Ectodermal cell (in vitro differentiated cells): ENCODE data around the gene SERPINB1.
A peak's percentile ranks its signal among the peaks of the same experiment; 100 is the strongest.

Source experiments
- H3K27ac ChIP-seq: 2 replicates; pipeline ENCODE4 v1.7.0; 2013; ENCODE audit warnings: mild to moderate bottlenecking, low read depth, low read length; ENCODE audit not compliant: insufficient read depth, poor library complexity, severe bottlenecking
- H3K27me3 ChIP-seq: 2 replicates; pipeline ENCODE4 v1.7.0; 2013; ENCODE audit warnings: mild to moderate bottlenecking, low read length; ENCODE audit not compliant: insufficient read depth, control insufficient read depth, poor library complexity, severe bottlenecking
- H3K36me3 ChIP-seq: one replicate; pipeline ENCODE4 v1.7.0; 2013; ENCODE audit warnings: low read length; ENCODE audit not compliant: control insufficient read depth, insufficient read depth
- H3K4me1 ChIP-seq: one replicate; pipeline ENCODE4 v1.7.0; 2013; ENCODE audit warnings: low read length; ENCODE audit not compliant: control insufficient read depth, insufficient read depth
- H3K4me3 ChIP-seq: 2 replicates; pipeline ENCODE4 v1.7.0; 2013; ENCODE audit warnings: low read depth, low read length, control low read depth; ENCODE audit not compliant: insufficient read depth
- H3K9me3 ChIP-seq: 2 replicates; pipeline ENCODE4 v1.7.0; 2013; ENCODE audit warnings: mild to moderate bottlenecking, low read length, moderate library complexity; ENCODE audit not compliant: control insufficient read depth
- WGBS, 2 experiments: methylation state at CpG; one replicate each; pipeline ENCODE4 v1.1.7; 2013; ENCODE audit warnings: missing lambda C conversion rate in 2 of 2; 5-methylcytosine and 5-hydroxymethylcytosine counted together

The SERPINB1 gene

DNA sequence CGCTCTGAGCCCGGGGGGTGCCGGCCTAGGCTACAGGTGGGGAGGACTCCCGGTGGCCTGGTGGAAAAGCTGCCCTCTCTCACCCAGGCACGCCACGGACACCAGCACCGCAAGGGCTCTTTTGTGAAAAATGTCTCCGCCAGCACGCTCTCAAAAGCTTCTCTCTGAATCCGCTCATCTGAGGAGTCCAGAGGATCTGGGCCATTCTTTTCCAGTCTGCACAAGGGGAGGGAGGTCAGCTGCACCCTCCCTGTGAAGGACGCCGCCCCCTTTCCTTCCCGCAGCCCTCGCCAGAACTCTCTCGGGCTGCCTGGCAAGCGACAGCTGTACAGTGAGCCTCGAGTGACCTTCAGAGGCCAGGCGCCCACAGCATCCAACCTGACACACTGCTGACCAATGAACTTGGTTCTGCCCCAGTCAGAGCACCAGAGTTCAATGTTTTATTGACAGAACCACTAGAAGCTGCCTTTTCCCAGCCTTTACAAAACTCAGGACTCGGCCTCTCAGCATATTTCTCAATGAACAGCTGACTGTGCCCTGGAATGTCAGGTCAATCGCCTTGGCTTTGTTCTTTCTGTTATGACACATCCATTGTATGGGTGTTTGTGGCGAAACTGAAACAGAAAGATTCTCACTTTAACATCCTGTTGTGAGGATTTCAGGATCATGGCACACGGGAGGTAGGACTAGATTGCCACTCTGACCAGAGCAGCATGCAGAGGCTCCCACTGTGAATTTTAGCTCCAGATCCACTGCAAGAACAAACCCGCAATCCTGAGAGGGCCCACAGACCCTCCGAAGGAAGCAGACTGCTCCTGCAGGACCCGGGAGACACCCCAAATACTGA lies 34.8 kb upstream of the SERPINB1 start:
- Histone ChIP-seq H3K9me3 (no peaks in the 10 kb centered on the region), H3K4me1 (peaks cover 23% of the 10 kb centered on the region), H3K27me3 (peaks cover 30% of the 10 kb centered on the region), H3K4me3 (peak overlapping the region; percentile 63), H3K27ac (peak overlapping the region; percentile 55), H3K36me3 (no peaks in the 10 kb centered on the region)
- WGBS, 2 experiments = 12 to 16% methylated on average over 24 to 25 of the region's 25 CpGs

DNA sequence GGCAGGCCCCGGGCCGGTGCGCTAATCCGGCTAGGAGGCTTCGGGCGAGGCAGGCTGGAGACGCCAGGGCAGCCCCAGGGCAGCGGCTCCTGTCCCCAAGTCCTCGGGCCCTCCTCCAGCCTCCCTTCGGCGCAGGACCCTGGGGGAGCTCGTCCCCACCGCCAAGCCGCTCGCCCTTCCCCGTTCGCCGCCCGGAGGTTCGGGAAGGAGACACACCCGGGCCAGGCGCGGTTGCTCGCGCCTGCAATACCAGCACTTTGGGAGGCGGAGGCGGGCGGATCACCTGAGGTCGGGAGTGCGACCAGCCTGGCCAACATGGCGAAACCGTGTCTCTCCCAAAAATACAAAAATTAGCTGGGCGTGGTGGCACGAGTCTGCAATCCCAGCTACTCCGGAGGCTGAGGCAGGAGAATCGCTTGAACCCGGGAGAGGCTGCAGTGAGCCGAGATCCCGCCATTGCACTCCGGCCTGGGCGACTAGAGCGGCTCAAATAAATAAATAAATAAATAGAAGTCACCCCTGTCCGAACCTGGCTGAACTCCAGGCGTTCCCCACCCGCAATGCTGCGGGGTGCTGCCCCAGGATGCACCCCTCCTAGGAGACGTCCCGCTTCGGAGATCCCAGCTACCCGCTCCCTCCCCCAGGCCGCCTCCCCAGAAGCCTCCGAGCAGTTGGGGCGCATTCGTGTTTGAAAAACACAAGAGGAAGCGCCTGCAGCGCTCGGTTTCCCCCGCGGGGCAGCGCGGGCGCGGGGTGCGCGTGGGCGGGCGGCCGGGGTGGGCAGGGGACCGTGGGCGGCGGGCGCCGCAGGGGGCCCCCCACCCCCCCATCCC lies 33.9 kb upstream of the SERPINB1 start:
- Histone ChIP-seq H3K9me3 (no peaks in the 10 kb centered on the region), H3K27ac (no peak overlapping the region), H3K4me3 (peak overlapping the region; percentile 63), H3K36me3 (no peaks in the 10 kb centered on the region), H3K27me3 (peaks cover 30% of the 10 kb centered on the region), H3K4me1 (peaks cover 23% of the 10 kb centered on the region)
- 1 to 2% methylated on average over 65 to 66 of the region's 73 CpGs for WGBS, 2 experiments

DNA sequence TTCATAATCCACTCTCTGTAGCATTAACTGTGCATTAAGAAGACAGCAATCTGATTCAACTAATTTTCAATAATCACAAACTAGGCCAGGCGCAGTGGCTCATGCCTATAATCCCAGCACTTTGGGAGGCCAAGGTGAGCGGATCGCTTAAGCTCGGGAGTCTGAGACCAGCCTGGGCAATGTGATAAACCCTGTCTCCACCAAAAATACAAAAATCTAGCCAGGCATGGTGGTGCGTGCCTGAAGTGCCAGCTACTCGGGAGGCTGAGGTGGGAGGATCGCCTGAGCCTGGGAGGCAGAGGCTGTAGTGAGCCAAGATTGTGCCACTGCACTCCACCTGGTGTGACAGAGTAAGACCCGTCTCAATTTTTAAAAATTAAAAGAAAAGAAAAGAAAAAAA lies 32.0 kb upstream of the SERPINB1 start:
- H3K27me3 ChIP-seq = peaks cover 30% of the 10 kb centered on the region
- peaks cover 23% of the 10 kb centered on the region for H3K4me1 ChIP-seq
- H3K9me3 ChIP-seq = no peaks in the 10 kb centered on the region
- 83 to 89% methylated on average over 7 to 8 of the region's 8 CpGs for WGBS, 2 experiments
- H3K36me3 ChIP-seq = no peaks in the 10 kb centered on the region
- no peak overlapping the region for H3K27ac ChIP-seq
- H3K4me3 ChIP-seq = no peak overlapping the region

DNA sequence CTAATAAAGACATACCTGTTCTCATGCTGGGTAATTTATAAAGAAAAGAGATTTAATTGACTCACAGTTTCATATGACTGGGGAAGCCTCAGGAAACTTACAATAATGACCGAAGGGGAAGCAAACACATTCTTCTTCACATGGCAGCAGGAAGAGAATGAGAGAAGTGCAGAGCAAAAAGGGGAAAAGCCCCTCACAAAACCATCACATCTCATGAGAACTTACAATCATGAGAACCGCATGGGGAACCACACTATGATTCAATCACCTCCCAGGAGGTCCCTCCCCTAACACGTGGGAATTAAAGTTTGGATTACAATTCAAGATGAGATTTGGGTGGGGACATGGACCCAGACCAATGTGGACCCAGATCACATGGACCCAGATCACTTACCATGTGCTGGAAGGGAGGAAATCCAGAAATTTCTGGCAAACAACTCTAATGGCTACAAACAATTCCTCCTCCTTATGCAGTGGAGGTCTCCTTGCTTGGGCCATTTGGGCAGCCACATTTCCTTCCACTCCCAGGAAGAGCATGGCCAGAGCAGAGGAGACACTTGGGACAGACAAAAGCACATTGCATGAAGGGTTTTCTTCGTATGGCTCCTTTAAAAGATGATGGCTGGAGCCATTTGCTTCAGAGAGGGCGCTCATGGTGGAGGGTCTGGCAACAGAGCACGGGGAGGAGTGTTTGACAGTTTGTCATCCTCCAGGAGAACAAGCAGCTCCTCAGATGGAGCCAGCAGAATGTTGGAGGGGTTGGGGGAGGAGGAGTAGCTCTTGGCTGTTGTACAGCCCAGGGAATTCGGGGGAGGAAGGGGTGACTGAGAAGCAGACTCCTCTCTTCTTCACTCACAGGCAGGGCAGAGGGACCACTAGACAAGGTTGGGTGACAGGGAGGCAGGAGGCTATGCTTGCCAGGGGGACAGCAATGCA lies 31.0 kb upstream of the SERPINB1 start:
- WGBS, 2 experiments = 86 to 87% methylated on average over 7 of the region's 7 CpGs
- Histone ChIP-seq H3K4me3 (no peak overlapping the region), H3K27me3 (peaks cover 30% of the 10 kb centered on the region), H3K4me1 (peaks cover 18% of the 10 kb centered on the region), H3K9me3 (no peaks in the 10 kb centered on the region), H3K27ac (no peak overlapping the region), H3K36me3 (no peaks in the 10 kb centered on the region)

DNA sequence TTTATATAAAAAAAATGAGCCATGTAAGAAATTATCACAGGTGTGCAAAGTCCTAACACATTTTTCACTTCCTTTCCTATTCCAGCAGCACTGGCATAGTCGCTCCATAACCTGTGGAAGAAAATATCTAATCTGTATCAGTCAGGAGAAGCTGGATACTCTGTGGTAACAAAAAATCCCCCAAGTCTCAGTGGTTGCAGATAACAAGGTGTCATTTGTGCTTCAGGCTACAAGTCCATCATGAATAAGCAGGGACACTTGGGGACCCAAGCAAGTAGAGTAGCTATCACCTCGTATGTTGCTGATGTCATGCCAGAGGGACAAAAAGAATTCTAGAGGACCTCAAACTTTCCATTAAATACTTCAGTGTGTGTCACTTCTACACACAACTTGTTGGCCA lies 30.3 kb upstream of the SERPINB1 start:
- H3K27ac ChIP-seq = no peak overlapping the region
- H3K4me1 ChIP-seq = peaks cover 11% of the 10 kb centered on the region
- no peaks in the 10 kb centered on the region for H3K9me3 ChIP-seq
- no peak overlapping the region for H3K4me3 ChIP-seq
- H3K27me3 ChIP-seq = peaks cover 27% of the 10 kb centered on the region
- H3K36me3 ChIP-seq = no peaks in the 10 kb centered on the region
- WGBS, 2 experiments = 92 to 97% methylated on average over 2 of the region's 2 CpGs

DNA sequence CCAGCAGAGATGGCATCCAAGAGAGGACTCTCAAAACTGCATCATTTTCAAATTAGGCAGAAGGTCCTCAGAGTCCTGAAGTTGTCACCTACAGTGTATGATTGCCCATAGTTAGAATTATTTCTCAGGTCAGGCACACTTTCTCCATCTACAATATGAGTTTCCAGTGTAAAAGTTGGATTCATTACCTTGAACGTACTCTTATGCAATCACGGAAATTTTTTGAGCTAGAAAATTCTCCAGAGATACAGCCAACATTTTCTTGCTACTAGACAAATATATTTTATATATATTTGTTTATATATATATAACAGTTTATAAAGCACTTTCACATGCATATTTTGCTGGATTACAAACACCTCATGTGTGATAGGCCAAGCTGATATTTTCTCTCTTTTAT lies 29.4 kb upstream of the SERPINB1 start:
- H3K4me1 ChIP-seq = peaks cover 4% of the 10 kb centered on the region
- no peaks in the 10 kb centered on the region for H3K36me3 ChIP-seq
- H3K4me3 ChIP-seq = no peak overlapping the region
- H3K27me3 ChIP-seq = peaks cover 19% of the 10 kb centered on the region
- no peak overlapping the region for H3K27ac ChIP-seq
- H3K9me3 ChIP-seq = no peaks in the 10 kb centered on the region
- 100% methylated on average over 2 of the region's 2 CpGs; no CpG with 5 or more reads in 1 of the 2 experiments for WGBS, 2 experiments

DNA sequence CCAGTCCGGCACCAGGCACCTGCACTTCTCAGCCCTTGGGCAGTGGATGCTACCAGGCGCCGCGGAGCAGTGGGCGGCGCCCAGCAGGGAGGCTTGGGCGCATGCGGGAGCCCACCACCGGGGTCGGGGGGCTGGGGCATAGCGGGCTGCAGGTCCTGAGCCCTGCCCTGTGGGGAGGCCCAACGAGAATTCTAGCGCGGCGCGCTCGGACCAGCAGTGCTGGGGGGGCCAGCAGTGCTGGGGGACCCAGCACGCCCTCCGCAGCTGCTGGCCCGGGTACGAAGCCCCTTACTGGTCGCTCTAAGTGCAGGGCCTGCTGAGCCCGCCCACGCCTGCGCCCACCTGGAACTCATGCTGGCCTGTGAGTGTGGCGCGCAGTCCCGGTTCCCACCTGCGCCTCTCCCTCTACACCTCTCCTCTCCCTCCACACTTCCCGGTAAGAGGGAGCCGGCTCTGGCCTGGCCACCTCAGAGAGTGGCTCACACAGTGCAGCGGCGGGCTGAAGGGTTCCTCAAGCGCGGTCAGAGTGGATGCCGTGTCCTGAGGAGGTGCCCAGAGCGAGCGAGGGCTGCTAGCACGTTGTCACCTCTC lies 28.5 kb upstream of the SERPINB1 start:
- 94% methylated on average over 39 of the region's 39 CpGs for WGBS, 2 experiments
- H3K4me3 ChIP-seq = no peak overlapping the region
- H3K36me3 ChIP-seq = no peaks in the 10 kb centered on the region
- H3K27ac ChIP-seq = no peak overlapping the region
- no peaks in the 10 kb centered on the region for H3K9me3 ChIP-seq
- H3K4me1 ChIP-seq = peaks cover 3% of the 10 kb centered on the region
- H3K27me3 ChIP-seq = peaks cover 10% of the 10 kb centered on the region

DNA sequence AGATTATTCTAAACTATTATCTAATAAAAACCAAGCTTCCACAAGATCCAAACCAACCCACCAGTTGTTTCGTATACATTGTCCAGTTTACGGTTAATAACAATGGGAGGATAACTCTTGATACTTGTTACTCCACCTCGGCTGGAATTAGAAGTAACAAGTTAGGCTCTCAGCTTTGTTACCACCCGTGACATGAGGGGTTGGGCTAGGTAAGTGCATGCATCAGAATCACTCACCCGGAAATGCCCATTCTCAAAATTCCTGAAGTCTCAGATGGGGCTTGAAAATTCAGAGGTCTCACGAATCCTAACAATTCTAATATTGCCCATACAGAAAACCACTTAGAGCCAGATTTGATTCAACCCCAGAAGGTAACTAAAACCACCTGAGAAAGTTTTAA lies 27.0 kb upstream of the SERPINB1 start:
- H3K27ac ChIP-seq = no peak overlapping the region
- no peaks in the 10 kb centered on the region for H3K27me3 ChIP-seq
- WGBS, 2 experiments = 81 to 84% methylated on average over 6 of the region's 6 CpGs
- peaks cover 4% of the 10 kb centered on the region for H3K4me1 ChIP-seq
- H3K9me3 ChIP-seq = no peaks in the 10 kb centered on the region
- H3K36me3 ChIP-seq = no peaks in the 10 kb centered on the region
- no peak overlapping the region for H3K4me3 ChIP-seq

DNA sequence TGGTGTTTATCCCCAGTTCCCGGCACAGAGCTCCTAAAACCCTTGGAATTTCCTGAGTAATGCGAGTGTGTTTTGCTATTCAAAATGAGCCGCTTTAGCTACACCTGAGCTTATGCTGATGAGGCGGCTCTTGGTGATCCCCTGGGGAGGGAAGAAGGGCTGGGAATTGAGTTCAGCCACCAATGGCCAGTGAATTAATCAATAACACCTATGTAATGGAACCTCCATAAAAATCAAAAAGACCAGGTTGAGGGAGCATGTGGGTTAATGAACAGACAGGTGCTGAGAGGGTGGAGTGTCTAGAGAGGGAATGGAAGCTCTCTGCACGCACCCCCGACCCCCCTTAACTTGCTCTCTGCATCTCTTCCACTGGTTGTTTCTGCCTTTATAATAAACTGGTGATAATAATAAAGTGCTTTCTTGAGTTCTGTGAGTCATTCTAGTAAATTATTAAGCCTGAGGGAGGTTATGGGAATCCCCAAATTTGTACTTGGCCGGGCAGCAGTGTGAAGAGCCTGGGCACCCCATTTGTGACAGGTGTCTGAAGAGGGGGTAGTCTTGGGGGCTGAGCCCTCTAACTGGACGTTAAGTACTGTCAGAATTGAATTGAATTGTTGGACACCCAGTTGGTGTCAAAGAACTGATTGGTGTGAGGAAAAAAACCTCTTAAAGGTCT lies 24.6 kb upstream of the SERPINB1 start:
- WGBS, 2 experiments = 39 to 51% methylated on average over 7 to 8 of the region's 8 CpGs
- no peaks in the 10 kb centered on the region for H3K9me3 ChIP-seq
- H3K27me3 ChIP-seq = no peaks in the 10 kb centered on the region
- H3K27ac ChIP-seq = no peak overlapping the region
- H3K36me3 ChIP-seq = no peaks in the 10 kb centered on the region
- peaks cover 5% of the 10 kb centered on the region for H3K4me1 ChIP-seq
- no peak overlapping the region for H3K4me3 ChIP-seq
